ENCODE results near the gene HSD17B14.
A peak's percentile ranks its signal among the peaks of the same experiment; 100 is the strongest.
"Not testable (repeated sequence)": the region's sequence is repeated elsewhere in the genome, so short reads cannot be mapped to it uniquely, and the experiment has no call there.

Gene HSD17B14

GRCh38 chr19:48797103-48797502 lies 39.2 kb downstream of the HSD17B14 start:
- no peak for DNase-seq (ENCODE audit: low spot score)

DNA sequence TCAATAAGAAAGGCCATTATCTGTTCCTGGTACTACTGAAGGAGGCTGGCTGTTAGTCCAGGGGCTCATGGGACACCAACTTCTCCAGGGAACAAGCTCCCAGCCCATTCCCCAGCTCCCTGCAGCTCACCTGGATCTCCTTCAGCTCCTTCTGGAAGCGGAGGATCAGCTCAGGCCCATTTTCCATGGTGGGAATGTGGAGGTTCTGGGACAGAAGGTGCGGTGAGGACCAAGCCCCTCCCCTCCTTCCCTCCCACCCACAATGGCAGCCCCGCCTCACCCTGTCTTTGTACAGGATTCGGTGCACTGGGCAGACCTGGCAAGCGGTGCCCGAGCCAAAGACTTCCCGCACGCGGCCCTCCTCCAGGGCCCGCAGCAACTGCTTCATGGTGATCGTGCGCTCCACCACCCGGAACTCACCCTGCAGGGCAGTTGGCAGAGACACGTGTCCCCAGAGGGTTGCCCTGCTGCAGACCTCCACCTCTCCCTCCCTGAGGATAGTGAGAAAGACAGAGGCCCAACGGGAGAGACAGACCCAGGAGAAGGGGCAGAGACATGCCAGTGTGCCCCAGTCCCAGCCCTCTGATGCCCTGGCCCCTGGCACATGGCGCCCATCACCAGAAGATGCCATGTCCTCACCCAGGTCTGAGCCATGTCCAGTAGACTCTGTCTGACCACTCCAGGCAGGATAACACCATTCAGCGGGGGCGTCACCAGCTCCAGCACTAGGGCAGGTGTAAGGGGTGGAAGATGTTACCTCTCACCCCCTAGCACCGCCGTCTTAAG lies 39.8 kb downstream of the HSD17B14 start:
- DNase-seq (ENCODE audit: low spot score): no peak

DNA sequence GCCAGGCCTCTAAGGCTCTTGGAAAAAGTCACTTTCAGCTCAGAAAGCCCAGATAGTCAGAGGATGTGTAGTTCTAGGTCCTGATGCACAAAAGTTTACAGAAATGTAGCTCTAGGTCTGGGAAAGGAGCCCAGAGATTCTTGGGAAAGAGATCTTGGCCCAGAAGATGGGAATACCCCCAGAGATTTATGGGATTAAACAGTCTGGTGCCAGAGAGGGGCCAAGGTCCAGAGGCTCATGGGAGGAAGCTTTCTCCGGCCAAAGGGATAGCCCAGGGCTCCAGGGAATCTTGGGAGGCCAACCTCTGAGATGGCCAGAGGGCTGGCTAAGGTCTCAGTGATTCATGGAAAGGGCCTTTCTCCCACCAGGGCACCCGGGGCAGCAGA lies 40.6 kb downstream of the HSD17B14 start:
- DNase-seq (ENCODE audit: low spot score): no peak

DNA sequence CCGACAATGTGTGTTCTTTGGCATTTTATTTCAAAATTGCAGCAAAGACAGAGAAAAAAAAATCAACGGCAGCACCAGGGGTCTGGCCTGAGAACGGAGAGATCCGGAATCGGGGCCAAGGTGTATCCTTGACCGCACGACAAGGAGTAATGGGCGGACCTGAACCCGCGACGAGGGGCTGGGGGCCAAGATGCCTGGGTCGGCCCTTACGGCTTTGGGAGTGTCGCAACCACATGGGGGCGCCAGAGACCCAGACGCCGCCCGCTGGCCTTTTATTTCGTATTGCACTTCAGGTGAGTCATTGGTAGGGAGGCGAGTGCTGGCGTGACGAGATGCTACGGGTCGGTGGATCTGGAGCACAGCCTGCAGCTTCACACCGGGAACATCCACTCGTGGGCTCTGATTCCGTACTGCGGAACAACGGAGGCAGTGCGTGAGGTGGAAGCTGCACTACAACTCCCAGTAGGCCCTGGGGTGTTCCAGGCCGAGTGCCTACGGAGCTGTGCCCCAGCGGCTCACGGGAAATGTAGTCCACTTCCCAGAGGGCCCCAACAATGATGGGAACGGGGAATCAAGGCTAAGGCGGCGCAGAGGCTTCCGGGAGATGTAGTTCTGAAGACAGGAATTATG lies 41.1 kb downstream of the HSD17B14 start:
- DNase-seq (ENCODE audit: low spot score): peak; percentile 92

GRCh38 chr19:48794291-48794690 lies 42.0 kb downstream of the HSD17B14 start:
- DNase-seq (ENCODE audit: low spot score): no peak

- no peak for DNase-seq (ENCODE audit: low spot score)
Measured at GRCh38 chr19:48793271-48793670, 43.0 kb downstream of the HSD17B14 start.

DNA sequence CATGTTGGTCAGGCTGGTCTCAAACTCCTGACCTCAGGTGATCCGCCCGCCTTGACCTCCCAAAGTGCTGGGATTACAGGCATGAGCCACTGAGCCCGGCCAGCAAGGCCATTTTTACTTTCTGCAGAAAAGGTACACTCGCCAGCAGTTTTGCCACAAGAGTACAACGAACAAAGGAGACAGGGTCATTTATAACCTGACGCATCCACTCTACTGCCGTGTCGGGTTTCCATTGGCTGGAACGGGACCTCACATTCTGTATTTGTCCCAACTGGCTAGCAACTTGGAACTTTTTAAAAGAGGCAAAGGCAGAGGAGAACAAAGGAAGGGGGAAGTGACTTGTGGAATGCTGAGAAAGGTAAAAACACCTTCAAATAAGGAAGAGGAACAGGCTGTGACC lies 49.0 kb downstream of the HSD17B14 start:
- DNase-seq (ENCODE audit: low spot score): not testable (repeated sequence)

DNA sequence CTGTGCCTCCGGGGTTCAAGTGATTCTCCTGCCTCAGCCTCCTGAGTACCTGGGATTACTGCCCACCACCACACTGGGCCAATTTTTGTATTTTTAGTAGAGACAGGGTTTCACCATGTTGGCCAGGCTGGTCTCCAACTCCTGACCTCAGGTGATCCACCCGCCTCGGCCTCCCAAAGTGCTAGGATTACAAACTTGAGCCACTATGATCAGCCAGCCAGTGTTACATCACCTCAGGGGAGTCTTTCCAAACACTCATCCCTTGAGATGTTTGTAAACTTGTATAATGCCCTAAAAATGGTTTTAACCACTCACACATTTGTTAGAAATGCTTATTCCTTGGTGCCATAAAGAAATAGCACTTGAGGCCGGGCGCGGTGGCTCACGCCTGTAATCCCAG lies 49.9 kb downstream of the HSD17B14 start:
- DNase-seq (ENCODE audit: low spot score): not testable (repeated sequence)

GRCh38 chr19:48784527-48784926 lies 51.8 kb downstream of the HSD17B14 start:
- no peak for DNase-seq (ENCODE audit: low spot score)

DNA sequence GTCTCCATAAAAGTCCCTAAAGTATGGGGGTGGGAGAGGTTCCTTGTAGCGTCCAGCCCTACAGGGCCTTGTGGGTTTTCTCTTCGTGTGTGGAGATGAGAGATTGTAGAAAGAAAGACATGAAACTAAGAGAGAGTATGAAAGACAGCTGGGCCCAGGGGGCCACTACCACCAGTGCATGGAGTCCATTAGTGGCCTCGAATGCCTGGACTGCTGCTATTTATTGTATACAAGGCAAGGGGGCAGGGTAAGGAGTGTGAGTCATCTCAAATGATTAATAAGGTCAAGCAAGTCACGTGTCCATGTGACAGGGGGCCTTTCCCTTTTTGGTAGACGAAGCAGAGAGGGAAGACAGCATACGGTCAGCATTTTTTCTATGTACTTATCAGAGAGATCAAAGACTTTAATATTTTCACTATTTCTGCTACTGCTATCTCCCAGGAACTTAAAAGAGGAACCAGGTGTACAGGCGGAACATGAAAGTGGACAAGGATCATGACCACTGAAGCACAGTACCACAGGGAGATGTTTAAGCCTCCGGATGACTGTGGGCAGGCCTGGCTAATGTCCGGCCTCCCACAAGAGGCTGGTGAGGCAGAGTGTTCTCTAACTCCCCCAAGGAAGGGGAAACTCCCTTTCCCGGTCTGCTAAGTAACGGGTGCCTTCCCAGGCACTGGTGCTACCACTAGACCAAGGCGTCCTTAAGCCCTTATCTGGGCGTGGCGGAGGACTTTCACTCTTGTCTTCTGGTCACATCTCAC lies 55.5 kb downstream of the HSD17B14 start:
- no peak for DNase-seq (ENCODE audit: low spot score)

GRCh38 chr19:48779636-48780035 lies 56.7 kb downstream of the HSD17B14 start:
- DNase-seq (ENCODE audit: low spot score): no peak

GRCh38 chr19:48777720-48778119 lies 58.6 kb downstream of the HSD17B14 start:
- no peak for DNase-seq (ENCODE audit: low spot score)

- no peak for DNase-seq (ENCODE audit: low spot score)
Measured at GRCh38 chr19:48777139-48777538, 59.2 kb downstream of the HSD17B14 start.

GRCh38 chr19:48772503-48772953 lies 63.8 kb downstream of the HSD17B14 start:
- no peak for DNase-seq (ENCODE audit: low spot score)

DNA sequence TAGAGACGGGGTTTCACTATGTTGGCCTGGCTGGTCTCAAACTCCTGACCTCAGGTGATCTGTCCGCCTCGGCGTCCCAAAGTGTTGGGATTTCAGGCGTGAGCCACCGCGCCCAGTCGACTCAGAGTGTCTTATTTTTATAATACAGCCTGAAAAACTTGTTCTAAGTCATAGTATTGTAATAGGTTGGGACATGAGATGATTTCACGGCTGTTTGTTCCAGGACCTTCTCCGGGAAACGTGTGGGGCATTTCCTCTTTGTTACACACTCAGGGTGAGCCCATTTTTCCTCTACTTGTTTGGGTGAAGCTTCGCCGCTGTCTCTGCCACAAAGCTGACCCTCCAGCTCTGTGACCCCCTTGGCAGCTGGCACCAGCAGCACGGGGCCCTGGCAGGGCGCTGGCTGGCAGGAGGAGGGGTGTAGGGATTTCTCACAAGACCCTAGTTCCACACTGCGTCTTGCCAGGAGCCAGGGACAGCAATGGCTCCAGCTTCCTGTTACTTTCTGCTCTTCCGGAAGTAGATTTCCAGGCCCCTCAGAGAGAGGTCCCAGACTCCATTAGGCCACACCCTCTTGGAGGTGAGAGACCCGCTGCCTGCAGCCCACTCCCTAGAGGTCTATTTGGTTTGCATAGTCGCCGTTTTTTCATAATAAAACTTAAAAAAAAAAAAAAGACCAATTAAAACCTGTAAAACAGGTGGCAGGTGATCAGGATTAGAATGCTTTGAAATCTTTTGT lies 65.4 kb downstream of the HSD17B14 start:
- no peak for DNase-seq (ENCODE audit: low spot score)

GRCh38 chr19:48770266-48770665 lies 66.0 kb downstream of the HSD17B14 start:
- no peak for DNase-seq (ENCODE audit: low spot score)

DNA sequence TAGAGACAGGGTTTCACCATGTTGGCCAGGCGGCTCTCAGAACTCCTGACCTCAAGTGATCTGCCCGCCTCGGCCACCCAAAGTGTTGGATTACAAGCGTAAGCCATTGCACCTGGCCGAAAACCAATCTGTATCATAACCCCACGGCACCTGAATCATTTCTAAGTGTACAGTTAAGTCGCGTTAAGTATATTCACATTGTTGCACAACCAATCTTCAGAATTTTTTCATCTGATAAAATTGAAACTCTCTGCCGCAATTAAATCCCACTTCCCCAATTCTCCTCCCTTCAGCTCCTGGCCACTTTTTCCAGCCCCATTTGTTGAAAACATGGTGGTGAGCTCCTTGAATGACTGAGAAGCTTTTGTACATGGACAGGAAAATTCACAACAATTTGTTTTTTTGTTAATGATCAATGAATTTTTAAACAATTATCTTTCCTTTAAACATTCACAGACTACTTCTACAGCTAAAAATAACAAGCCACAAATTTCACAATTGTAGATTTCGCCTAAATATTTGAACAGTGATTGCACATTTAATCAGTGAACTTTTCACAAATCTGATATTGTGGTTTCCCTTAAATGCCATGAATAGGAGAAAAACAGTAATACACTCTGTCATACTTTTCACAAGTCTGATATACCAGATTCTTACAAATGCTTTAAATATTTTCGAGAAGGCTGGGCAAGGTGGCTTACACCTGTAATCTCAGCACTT lies 67.1 kb downstream of the HSD17B14 start:
- no peak for DNase-seq (ENCODE audit: low spot score)

DNA sequence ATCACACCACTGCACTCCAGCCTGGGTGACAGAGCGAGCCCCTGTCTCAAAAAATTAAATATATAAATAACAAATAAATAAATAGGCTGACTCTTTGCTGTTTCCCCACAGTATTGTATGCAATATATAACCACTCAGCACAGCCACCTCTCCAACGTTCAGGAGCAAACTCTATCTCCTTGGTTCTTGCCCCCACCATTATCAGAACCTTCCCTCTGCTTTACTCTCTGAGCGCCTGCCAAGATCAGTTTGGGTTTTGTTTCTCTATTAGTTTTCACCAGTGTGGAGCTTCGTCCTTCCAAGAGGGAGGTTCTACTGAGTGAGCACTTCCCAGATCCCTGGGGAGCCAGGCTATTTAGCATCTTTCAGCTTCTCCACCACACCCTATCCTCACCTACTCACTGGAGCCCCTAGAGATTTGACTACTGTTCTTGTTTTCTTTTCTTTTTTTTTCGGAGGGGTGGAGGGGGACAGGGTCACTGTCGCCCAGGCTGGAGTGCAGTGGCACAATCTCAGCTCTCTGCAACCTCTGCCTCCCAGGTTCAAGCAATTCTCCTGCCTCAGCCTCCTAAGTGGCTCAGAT lies 68.0 kb downstream of the HSD17B14 start:
- not testable (repeated sequence) for DNase-seq (ENCODE audit: low spot score)

- not testable (repeated sequence) for DNase-seq (ENCODE audit: low spot score)
Measured at GRCh38 chr19:48765816-48766215, 70.5 kb downstream of the HSD17B14 start.
